ENCODE results near the gene GLYATL3.

The GLYATL3 gene

DNA sequence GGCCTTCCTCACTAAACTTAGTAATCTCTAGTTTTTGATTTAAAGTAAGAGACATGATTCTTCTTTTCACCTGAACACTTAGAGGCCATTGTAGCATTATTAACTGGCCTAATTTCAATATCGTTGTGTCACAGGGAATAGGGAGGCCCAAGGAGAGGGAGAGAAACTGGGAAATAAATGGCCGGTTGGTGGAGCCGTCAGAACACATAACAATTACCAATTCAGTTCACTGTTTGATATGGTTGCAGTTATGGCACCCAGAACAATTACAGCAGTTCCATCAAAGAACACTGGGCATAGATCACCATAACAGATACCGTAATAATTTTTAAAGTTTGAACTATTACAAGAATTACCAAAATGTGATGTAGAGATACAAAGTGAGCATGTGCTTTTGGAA lies 9.1 kb upstream of the GLYATL3 start:
- no peak overlapping the region for H2AFZ ChIP-seq (ENCODE audit: low read length)
- TF ChIP-seq EZH2phosphoT487 (IDR thresholded peaks at IDR 0.05; ENCODE audit: borderline replicate concordance) (no peak), CTCF (conservative IDR thresholded peaks at IDR 0.05; ENCODE audit: low read length) (no peak)
- no peak overlapping the region for H3K4me2 ChIP-seq (ENCODE audit: low read depth, low read length, poor library complexity, severe bottlenecking)
- H3F3A ChIP-seq (ENCODE audit: low read depth), result no peaks in the 10 kb centered on the region
- H3K79me2 ChIP-seq (ENCODE audit: insufficient read depth, low read length), result no peaks in the 10 kb centered on the region
- no peaks in the 10 kb centered on the region for H3K9me2 ChIP-seq (replicated peaks; ENCODE audit: low read depth, low read length)
- H3K4me3 ChIP-seq (ENCODE audit: low read length, poor library complexity, severe bottlenecking), result no peak overlapping the region
- H4K20me1 ChIP-seq (ENCODE audit: insufficient read depth, low read length, poor library complexity, severe bottlenecking), result no peaks in the 10 kb centered on the region
- no peaks in the 10 kb centered on the region for H3K27me3 ChIP-seq (ENCODE audit: insufficient read depth, low read length, poor library complexity, severe bottlenecking)
- peaks cover 54% of the 10 kb centered on the region for H3K36me3 ChIP-seq (ENCODE audit: insufficient read depth, low read length)
- no peak overlapping the region for H3K9ac ChIP-seq (ENCODE audit: low read depth, low read length, poor library complexity, severe bottlenecking)
- H3K9me3 ChIP-seq (ENCODE audit: insufficient read depth, low read depth, low read length), result no peaks in the 10 kb centered on the region
- H3K4me1 ChIP-seq (ENCODE audit: insufficient read depth, low read length, poor library complexity, severe bottlenecking), result peaks cover 4% of the 10 kb centered on the region

DNA sequence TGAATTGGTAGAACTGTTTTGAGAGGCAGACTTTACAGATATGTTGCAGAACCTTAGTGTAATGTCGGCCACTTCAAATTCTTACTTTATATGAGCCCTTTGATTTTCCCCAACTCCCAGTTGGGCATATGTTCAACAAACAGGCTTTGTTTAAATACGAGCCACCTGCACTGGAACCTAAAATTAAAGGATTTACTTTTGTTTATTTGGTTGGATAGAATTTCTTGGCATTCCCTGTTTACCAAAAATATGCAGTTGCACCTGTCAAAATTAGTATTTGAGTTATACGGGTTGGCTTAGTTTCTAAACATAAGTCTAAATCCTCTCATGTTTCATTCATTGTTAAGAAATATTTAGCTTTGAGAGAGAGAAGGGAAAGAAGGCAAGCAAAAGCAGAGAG lies 2.4 kb upstream of the GLYATL3 start:
- no peak overlapping the region for H3K4me2 ChIP-seq (ENCODE audit: low read depth, low read length, poor library complexity, severe bottlenecking)
- H3F3A ChIP-seq (ENCODE audit: low read depth), result no peaks in the 10 kb centered on the region
- no peaks in the 10 kb centered on the region for H3K27me3 ChIP-seq (ENCODE audit: insufficient read depth, low read length, poor library complexity, severe bottlenecking)
- H2AFZ ChIP-seq (ENCODE audit: low read length), result no peak overlapping the region
- no peaks in the 10 kb centered on the region for H4K20me1 ChIP-seq (ENCODE audit: insufficient read depth, low read length, poor library complexity, severe bottlenecking)
- no peak overlapping the region for H3K9ac ChIP-seq (ENCODE audit: low read depth, low read length, poor library complexity, severe bottlenecking)
- H3K36me3 ChIP-seq (ENCODE audit: insufficient read depth, low read length), result peaks cover 18% of the 10 kb centered on the region
- no peaks in the 10 kb centered on the region for H3K9me2 ChIP-seq (replicated peaks; ENCODE audit: low read depth, low read length)
- TF ChIP-seq CTCF (conservative IDR thresholded peaks at IDR 0.05; ENCODE audit: low read length) (no peak), EZH2phosphoT487 (IDR thresholded peaks at IDR 0.05; ENCODE audit: borderline replicate concordance) (no peak)
- no peaks in the 10 kb centered on the region for H3K79me2 ChIP-seq (ENCODE audit: insufficient read depth, low read length)
- H3K9me3 ChIP-seq (ENCODE audit: insufficient read depth, low read depth, low read length), result no peaks in the 10 kb centered on the region
- no peak overlapping the region for H3K4me3 ChIP-seq (ENCODE audit: low read length, poor library complexity, severe bottlenecking)
- peaks cover 9% of the 10 kb centered on the region for H3K4me1 ChIP-seq (ENCODE audit: insufficient read depth, low read length, poor library complexity, severe bottlenecking)

GRCh38 chr6:49499126-49499525 lies 597 bp upstream of the GLYATL3 start:
- peaks cover 9% of the 10 kb centered on the region for H3K4me1 ChIP-seq (ENCODE audit: insufficient read depth, low read length, poor library complexity, severe bottlenecking)
- TF ChIP-seq EZH2phosphoT487 (IDR thresholded peaks at IDR 0.05; ENCODE audit: borderline replicate concordance) (no peak), CTCF (conservative IDR thresholded peaks at IDR 0.05; ENCODE audit: low read length) (no peak)
- no peaks in the 10 kb centered on the region for H3K9me2 ChIP-seq (replicated peaks; ENCODE audit: low read depth, low read length)

More at GRCh38 chr6:49499126-49499525, 597 bp upstream of the GLYATL3 start:
- H3K9ac ChIP-seq (ENCODE audit: low read depth, low read length, poor library complexity, severe bottlenecking), result no peak overlapping the region
- H3K36me3 ChIP-seq (ENCODE audit: insufficient read depth, low read length), result peaks cover under 1% of the 10 kb centered on the region; the same call in 1 of the 2 replicates
- peak overlapping the region; percentile 56 for H3K4me2 ChIP-seq (ENCODE audit: low read depth, low read length, poor library complexity, severe bottlenecking)
- H3F3A ChIP-seq (ENCODE audit: low read depth), result no peaks in the 10 kb centered on the region
- no peak overlapping the region for H2AFZ ChIP-seq (ENCODE audit: low read length)
- H3K27me3 ChIP-seq (ENCODE audit: insufficient read depth, low read length, poor library complexity, severe bottlenecking), result no peaks in the 10 kb centered on the region
- H3K4me3 ChIP-seq (ENCODE audit: low read length, poor library complexity, severe bottlenecking), result peak overlapping the region; percentile 36
- H3K79me2 ChIP-seq (ENCODE audit: insufficient read depth, low read length), result no peaks in the 10 kb centered on the region
- H3K9me3 ChIP-seq (ENCODE audit: insufficient read depth, low read depth, low read length), result no peaks in the 10 kb centered on the region
- no peaks in the 10 kb centered on the region for H4K20me1 ChIP-seq (ENCODE audit: insufficient read depth, low read length, poor library complexity, severe bottlenecking)
